NCI-H446 treated with DMSO at 0.1 percent for 48 hours (cell line): Measurements from ENCODE around the gene PLEKHD1.
"Not testable (repeated sequence)": the region's sequence is repeated elsewhere in the genome, so short reads cannot be mapped to it uniquely, and the experiment has no call there.

Source experiments
- DNase-seq: peaks from one replicate; lab custom pipeline; 2025; lab: John Stamatoyannopoulos, UW

The PLEKHD1 gene

DNA sequence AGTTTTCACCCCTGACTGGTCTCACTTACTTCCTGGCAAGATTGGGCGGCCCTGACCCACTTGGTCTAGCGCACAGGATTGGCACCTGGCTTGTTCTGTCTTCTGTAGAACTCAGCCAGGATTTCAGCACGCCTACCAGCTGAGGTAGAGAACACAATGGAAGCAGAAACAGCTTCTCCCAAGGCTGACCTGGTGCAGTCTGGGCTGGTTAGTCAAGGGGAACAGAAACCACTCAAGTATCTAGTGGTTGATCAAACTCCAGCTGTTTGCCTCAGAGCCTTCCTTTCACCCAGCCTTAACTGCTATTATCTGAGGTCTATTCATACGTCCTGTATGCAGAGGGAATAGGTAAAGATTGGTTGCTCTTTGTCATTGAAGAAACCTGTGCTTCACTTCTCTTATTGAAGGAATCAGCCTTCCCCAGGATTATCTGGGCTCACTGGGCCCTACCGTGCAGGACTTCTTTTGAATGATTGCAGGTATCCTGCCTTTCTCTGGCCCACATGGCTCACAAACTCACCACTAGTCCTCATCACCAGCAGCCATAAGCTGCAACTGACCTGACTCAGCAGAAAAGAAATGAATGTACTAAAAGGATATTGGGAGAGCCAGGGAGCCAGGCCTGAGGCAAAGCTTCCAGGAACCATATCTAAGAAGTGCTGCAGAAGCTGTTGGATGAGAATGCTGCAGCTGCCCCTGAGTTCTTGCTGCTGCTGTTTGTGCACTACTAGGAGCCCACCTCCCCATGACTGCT is 2.5 kb upstream of the PLEKHD1 start:
- DNase-seq = no peak

DNA sequence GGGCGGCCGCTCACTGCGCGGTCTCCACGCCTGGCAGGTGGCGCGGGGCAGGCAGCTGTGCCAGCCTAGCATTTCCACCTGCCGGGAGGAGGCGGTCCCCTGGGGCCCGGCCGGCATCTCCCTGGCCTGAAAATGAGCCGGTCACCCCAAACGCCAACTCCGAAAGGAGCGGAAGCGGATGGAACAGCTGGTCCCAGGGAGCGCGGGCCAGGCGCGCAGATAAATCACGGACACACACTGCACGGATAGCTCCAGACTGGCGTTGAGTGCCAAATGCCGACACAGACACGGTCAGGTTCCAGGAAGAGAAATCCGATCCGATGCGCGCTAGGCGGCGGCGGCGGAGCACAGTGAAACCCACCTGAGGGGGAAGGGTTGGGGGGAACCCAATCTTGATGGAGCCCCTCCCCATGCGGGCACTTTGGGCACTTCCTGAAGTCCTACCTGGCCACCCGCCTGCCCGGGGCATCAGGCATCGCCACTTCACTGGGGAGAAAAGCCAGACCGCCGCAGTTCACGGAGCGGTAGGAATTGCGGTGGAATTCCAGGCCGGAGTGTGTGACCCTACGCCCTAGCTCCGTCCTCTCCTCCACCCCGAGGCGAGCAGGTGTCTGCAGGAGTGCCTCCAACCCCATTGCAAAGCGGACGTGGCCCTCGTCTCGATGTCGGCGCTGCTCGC is 624 bp upstream of the PLEKHD1 start:
- no peak for DNase-seq

DNA sequence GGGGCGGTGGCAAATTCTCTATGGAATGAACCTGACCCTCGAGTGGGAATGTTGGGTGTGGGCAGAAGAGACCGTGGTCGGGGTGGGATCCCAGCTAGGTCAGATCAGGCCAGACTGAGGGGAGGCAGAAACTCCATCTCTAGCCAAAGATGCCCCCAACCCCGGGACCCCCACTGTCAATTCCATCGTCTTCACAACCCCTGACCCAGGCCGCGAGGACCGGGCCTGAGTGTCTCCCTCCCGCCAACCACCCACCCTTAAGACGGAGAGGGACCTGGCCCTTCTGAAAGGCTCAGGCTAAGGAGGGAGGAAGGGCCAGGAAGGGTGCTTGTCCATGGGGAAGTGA is 760 bp downstream of the PLEKHD1 start:
- no peak for DNase-seq

DNA sequence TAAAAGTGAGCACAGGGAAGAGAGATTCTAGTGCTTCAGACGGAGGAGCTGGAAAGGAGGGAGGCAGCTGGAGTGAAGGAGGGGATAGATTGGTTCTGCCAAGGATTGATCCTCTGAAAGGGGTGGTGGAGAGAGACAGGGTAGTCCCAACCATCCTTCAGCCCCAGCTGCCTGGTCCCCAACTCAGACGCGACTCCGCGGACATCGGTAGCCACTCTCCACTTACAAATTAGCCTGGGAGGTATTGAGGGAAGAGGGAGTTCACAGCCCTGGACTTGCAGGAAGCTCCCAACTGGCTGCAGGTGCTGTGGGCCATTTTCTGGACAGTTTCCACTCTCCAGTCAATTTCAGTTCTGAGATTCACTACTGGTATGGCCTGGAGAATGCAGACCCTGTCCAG is 1.2 kb downstream of the PLEKHD1 start:
- no peak for DNase-seq

GRCh38 chr14:69487226-69487625 is 2.7 kb downstream of the PLEKHD1 start:
- DNase-seq = no peak

- DNase-seq = no peak
Observed at GRCh38 chr14:69487771-69488170, 3.2 kb downstream of the PLEKHD1 start.

DNA sequence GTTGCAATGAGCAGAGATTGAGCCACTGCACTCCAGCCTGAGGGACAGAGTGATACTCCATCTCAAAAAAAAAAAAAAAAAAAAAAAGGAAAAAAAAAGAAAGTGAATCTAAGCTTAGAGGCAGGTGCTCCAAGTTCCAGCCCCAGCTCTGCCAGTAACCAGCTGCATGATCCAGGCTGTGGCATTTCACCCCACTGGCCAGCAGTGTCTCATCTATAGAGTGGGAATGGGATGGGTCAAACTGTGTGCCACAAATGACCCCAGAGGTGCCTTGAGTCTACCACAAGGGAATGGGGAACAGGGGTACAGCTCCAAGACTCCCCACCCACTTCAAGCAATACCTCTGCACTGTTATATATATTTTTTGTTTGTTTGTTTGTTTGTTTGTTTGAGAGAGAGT is 5.0 kb downstream of the PLEKHD1 start:
- DNase-seq = no peak

DNA sequence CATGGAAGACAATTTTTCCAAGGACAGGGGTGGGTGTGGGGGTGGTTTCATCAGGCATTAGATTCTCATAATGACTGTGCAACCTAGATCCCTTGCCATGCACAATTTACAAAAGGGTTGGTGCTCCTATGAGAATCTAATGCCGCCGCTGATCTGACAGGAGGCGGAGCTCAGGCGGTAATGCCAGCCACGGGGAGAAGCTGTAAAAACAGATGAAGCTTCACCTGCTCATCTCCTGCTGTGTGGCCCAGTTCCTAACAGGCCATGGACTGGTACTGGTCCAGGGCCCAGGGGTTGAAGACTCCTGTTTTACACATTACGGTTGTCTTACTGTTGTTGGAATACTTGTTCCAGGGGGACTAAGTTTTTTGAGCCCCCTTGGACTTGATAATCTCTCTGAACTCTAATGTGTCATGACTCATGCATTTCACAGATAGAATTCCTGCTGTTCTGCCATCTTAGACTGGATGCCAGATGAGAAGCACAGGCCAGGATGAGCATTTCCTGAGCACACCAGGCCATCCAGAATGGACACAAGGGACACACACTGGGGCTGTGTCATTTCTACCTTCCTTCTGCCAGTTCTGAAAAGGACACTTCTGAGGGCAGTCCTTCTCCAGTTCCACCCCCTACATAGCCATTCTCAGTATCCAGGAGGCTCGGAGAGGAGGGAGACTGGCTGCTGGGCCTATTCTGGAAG is 5.8 kb downstream of the PLEKHD1 start:
- no peak for DNase-seq

GRCh38 chr14:69491193-69491592 is 6.7 kb downstream of the PLEKHD1 start:
- DNase-seq = no peak

DNA sequence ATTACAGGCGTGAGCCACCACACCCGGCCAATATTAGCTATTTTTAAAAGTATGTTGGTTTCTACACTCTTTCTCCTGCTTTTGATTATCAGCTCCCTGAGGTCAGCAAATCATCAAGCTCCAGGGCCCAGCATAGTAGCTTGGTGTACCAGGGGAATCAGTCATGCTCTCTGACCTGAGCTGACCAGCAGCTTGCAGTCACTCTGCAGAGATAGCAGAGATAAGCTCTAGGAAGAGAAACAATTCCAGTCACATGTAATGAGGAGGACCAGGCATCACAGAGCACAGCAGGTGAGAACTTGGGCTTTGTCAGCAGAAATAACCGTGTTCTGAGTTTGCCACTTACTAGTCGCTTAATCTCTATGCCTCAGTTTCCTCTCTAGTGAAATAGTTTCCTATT is 8.5 kb downstream of the PLEKHD1 start:
- no peak for DNase-seq

DNA sequence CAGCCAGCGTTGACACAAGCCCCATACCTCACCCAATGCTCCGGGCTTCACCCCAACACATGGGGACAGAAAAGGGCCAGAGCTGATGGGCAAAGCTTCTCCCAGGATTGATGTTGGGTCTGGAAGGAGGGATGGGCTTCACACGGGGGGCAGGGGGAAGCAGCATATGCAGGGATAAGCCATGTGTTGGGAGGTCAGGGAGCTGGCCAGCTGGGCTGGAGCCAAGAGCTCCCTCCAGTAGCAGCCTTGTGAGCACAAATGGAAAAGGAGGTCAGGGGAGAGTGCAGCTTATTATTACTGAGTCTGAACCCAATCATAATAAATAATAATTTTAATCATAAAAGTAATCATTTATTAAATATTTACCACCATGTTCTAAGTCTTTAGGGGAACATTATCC is 9.3 kb downstream of the PLEKHD1 start:
- DNase-seq = no peak

DNA sequence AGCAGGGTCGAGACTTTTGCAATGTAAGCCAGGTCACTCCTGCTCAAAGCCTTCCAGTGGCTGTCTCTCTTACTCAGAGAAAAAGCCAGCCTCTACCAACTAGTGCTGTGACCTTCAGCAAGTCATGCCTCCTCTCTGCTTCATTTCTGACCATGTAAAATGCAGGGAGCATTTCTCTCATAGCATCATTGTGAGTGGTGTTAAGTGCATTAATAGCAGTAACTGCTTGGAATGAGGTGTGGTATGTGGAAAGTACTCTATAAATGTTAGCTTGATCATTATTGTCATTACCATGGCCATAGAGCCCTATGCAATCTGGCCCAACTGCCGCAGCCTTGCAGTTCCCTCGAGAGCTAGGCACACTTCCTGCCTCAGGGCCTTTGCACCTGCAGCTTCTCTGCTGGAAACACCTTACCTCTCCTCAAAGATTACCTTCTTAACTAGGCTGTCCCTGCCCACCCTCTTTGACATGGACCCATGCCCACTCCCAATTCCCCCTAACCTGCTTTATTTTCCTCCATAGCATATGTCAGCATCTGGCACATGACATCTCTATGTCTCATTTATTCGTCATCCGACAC is 10.9 kb downstream of the PLEKHD1 start:
- DNase-seq = no peak

DNA sequence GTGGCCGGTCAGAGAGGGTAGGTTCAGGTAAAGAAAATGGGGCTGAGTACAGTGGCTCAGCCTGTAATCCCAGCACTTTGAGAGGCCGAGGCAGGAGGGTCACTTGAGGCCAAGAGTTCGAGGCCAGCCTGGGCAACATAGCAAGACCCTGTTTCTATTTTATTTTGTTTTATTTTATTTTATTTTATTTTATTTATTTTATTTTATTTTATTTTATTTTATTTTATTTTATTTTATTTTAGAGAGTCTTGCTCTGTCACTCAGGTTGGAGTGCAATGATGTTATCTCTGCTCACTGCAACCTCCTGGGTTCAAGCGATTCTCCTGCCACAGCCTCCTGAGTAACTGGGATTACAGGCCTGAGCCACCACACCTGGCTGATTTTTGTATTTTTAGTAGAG is 13.3 kb downstream of the PLEKHD1 start:
- not testable (repeated sequence) for DNase-seq

- not testable (repeated sequence) for DNase-seq
Observed at GRCh38 chr14:69498286-69498685, 13.8 kb downstream of the PLEKHD1 start.

DNA sequence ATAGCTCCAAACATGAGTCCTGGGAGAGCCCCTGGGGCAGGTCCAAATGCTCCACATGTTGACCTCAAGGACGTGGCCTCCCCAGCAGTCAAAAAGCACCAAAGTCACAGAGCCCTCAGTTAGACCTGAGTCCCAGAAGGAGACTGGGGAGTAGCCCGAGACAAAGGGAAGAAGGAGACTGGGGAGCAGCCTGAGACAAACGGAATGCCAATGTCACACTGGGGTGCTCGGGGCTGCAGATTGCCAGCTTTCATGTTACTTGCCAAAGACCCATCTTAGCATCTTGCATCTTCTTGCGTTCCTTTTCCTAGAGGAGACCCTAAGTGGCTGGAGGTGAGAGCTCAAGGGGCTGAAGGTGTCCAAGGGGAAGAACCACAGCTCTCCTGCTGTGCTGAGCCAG is 14.9 kb downstream of the PLEKHD1 start:
- no peak for DNase-seq

GRCh38 chr14:69500096-69500495 is 15.6 kb downstream of the PLEKHD1 start:
- DNase-seq = no peak

- DNase-seq = no peak
Observed at GRCh38 chr14:69500736-69501135, 16.2 kb downstream of the PLEKHD1 start.

DNA sequence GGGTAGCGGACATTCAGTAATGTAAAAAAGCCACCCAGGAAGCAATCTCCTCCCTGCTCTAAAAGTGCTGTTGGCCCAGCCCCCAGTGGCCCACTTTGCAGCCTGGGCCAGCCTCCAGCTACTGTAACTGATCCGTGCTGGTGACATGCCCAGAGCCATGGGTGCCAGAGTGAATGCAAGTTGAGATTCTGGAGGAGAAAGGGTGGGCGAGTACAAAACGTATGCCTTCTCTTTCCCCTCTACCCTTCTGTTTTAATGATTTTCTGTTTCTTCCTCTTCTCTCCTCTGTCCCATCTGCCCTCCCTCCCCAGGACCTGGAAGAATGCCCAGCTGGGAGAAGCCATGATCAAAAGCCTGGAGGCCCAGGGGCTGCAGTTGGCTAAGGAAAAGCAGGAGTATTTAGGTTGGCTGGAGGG is 16.9 kb downstream of the PLEKHD1 start:
- DNase-seq = peak; percentile 94

GRCh38 chr14:69504775-69505174 is 20.2 kb downstream of the PLEKHD1 start:
- DNase-seq = no peak

DNA sequence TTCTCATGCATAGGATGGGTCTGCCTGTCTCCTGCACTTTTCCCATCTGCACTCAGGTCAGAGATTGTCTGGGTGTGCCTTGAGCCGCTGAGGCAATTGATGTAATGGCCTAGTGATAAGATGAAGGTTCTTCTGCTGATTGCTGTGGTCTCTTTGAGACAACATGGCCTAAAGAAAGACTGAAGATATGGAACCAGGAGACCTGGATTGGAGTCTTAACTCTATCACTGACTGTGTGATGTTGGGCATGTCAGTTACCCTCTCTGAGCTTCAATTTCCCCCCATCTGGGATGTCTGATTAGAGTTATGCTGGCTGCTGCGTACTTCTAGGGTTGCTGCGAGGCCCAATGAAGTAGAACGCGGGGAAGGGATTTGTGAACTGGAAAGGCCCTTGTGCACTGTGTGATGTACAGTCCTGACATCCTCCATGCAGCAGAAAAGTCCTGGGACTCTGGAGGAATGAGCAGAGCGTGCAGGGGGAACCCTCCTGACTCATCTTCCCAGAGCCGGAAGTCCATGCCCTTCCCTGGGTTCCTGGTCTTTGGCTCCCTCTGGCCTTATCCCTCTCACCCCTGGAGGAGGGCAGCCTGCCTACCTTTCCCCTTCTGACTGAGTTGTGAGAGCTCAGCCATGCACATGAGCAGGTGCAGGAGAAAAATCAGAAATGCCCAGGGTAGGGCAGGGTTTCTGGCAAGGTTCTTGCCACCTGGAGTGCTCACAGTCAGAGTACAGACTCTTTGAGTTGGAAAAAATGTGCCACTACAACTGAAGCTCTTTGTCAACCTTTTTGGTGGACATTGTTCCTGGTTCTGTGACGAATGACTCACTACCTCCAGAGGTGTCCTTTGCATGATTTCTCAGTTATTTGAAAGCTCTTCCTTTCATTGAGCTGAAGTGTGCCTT is 21.1 kb downstream of the PLEKHD1 start:
- DNase-seq = no peak

DNA sequence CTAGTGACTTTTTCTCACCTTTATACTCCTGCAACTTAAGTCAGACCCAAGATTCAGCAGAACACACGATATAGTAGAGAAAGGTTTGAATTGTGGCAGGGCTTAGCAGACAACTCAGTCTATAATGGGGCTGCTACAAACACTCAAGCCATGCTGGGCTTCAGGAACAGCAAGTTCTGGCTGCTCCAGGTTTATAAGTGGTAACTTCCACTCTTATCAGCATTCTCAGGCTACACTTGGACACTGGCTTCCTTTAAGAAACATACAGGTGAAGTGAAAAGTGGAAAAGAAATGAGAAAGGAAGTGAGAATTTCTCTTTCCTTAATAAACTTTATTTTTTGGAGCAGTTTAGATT is 21.7 kb downstream of the PLEKHD1 start:
- DNase-seq = no peak
